SU-DHL-6 (cell line): Measurements from ENCODE around the gene NSMF.
"Not testable (repeated sequence)": the region's sequence is repeated elsewhere in the genome, so short reads cannot be mapped to it uniquely, and the experiment has no call there.

Source experiments
- H2AFZ ChIP-seq: fragments of 200-600 bp; sonication (generic); 2 replicates; pipeline ENCODE4 v1.6.1; 2014; ENCODE audit warnings: low read depth, mild to moderate bottlenecking, moderate library complexity, mixed read lengths, antibody characterized with exemption, low read length; ENCODE audit not compliant: severe bottlenecking
- H3F3A ChIP-seq: fragments of 200-600 bp; shearing (Covaris generic); 2 replicates; pipeline ENCODE4 v1.6.0; 2016; ENCODE audit warnings: antibody characterized with exemption, mild to moderate bottlenecking; ENCODE audit not compliant: insufficient read depth
- H3K27ac ChIP-seq: fragments of 200-600 bp; sonication (generic); 2 replicates; pipeline ENCODE4 v1.5.1; 2016; ENCODE audit warnings: low read depth, mild to moderate bottlenecking, low read length, moderate library complexity, mixed read lengths
- H3K27me3 ChIP-seq: fragments of 200-600 bp; sonication (generic), shearing (Covaris generic); 2 replicates; pipeline ENCODE4 v1.6.0; 2014; ENCODE audit warnings: mild to moderate bottlenecking, low read length
- H3K36me3 ChIP-seq: fragments of 200-600 bp; sonication (generic); 2 replicates; pipeline ENCODE4 v1.6.1; 2014; ENCODE audit warnings: mild to moderate bottlenecking, low read length, mixed read lengths
- H3K4me2 ChIP-seq: fragments of 300-600, 200-600 bp; shearing (Covaris generic), sonication (generic); 2 replicates; pipeline ENCODE4 v1.6.0; 2014; ENCODE audit warnings: low read length, low read depth, mild to moderate bottlenecking; ENCODE audit not compliant: poor library complexity, severe bottlenecking
- H3K4me3 ChIP-seq: fragments of 200-600 bp; sonication (generic); 2 replicates; pipeline ENCODE4 v1.5.1; 2014; ENCODE audit warnings: antibody characterized with exemption, low read length, mild to moderate bottlenecking, mixed read lengths; ENCODE audit not compliant: insufficient read depth, poor library complexity, severe bottlenecking
- H3K79me2 ChIP-seq: fragments of 200-600 bp; sonication (generic); 2 replicates; pipeline ENCODE4 v1.6.1; 2014; ENCODE audit warnings: mild to moderate bottlenecking, low read length, moderate library complexity; ENCODE audit not compliant: insufficient read depth
- H3K9ac ChIP-seq: fragments of 200-600 bp; sonication (generic); 2 replicates; pipeline ENCODE4 v1.7.0; 2014; ENCODE audit warnings: mild to moderate bottlenecking, low read length
- H3K9me2 ChIP-seq: fragments of 200-600 bp; sonication (generic); replicated peaks from 2 replicates; pipeline ENCODE4 v1.6.1; 2014; ENCODE audit warnings: low read length; ENCODE audit not compliant: insufficient read depth
- H3K9me3 ChIP-seq: fragments of 200-600 bp; sonication (generic); 2 replicates; pipeline ENCODE4 v1.6.1; 2014; ENCODE audit warnings: low read length, mixed read lengths; ENCODE audit not compliant: insufficient read depth
- H4K20me1 ChIP-seq: fragments of 200-600 bp; sonication (generic); 2 replicates; pipeline ENCODE4 v1.6.1; 2014; ENCODE audit warnings: low read depth, mild to moderate bottlenecking, antibody characterized with exemption, low read length, moderate library complexity, mixed read lengths
- EZH2phosphoT487 ChIP-seq: fragments of 200-600 bp; sonication (generic), shearing (Covaris generic); conservative IDR thresholded peaks from 2 replicates; pipeline ENCODE4 v1.6.1; 2018; ENCODE audit warnings: mild to moderate bottlenecking, antibody characterized with exemption, low read length, moderate library complexity, mixed read lengths
- TF ChIP-seq, protein P1 (sequence below): fragments of 200-600 bp; sonication (generic); IDR thresholded peaks from one replicate; pipeline ENCODE4 v1.5.1; 2017; ENCODE audit warnings: antibody characterized with exemption, mild to moderate bottlenecking, low read length, moderate library complexity; ENCODE audit not compliant: insufficient read depth, poor library complexity, severe bottlenecking

Gene NSMF

GRCh38 chr9:137467896-137468295 is 8.8 kb upstream of the NSMF start:
- Histone ChIP-seq H3K79me2 (no peaks in the 10 kb centered on the region), H3K27me3 (no peaks in the 10 kb centered on the region), H3K9me2 (no peaks in the 10 kb centered on the region), H4K20me1 (no peaks in the 10 kb centered on the region), H3F3A (no peaks in the 10 kb centered on the region; the same call in 1 of the 2 replicates), H3K36me3 (no peaks in the 10 kb centered on the region), H3K27ac (no peak overlapping the region), H3K9ac (no peak overlapping the region), H3K9me3 (no peaks in the 10 kb centered on the region; the same call in 1 of the 2 replicates), H3K4me2 (no peak overlapping the region), H3K4me3 (no peak overlapping the region), H2AFZ (no peak overlapping the region)
- no peak for TF ChIP-seq EZH2phosphoT487
- TF ChIP-seq, protein P1, sequence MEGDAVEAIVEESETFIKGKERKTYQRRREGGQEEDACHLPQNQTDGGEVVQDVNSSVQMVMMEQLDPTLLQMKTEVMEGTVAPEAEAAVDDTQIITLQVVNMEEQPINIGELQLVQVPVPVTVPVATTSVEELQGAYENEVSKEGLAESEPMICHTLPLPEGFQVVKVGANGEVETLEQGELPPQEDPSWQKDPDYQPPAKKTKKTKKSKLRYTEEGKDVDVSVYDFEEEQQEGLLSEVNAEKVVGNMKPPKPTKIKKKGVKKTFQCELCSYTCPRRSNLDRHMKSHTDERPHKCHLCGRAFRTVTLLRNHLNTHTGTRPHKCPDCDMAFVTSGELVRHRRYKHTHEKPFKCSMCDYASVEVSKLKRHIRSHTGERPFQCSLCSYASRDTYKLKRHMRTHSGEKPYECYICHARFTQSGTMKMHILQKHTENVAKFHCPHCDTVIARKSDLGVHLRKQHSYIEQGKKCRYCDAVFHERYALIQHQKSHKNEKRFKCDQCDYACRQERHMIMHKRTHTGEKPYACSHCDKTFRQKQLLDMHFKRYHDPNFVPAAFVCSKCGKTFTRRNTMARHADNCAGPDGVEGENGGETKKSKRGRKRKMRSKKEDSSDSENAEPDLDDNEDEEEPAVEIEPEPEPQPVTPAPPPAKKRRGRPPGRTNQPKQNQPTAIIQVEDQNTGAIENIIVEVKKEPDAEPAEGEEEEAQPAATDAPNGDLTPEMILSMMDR: no peak

GRCh38 chr9:137467161-137467581 is 8.0 kb upstream of the NSMF start:
- Histone ChIP-seq H4K20me1 (no peaks in the 10 kb centered on the region), H3K79me2 (no peaks in the 10 kb centered on the region), H3K4me3 (no peak overlapping the region), H2AFZ (no peak overlapping the region), H3K27ac (no peak overlapping the region), H3K27me3 (no peaks in the 10 kb centered on the region), H3K36me3 (no peaks in the 10 kb centered on the region), H3K4me2 (no peak overlapping the region), H3K9me2 (no peaks in the 10 kb centered on the region), H3K9ac (no peak overlapping the region), H3K9me3 (no peaks in the 10 kb centered on the region), H3F3A (no peaks in the 10 kb centered on the region; the same call in 1 of the 2 replicates)
- TF ChIP-seq EZH2phosphoT487: no peak

DNA sequence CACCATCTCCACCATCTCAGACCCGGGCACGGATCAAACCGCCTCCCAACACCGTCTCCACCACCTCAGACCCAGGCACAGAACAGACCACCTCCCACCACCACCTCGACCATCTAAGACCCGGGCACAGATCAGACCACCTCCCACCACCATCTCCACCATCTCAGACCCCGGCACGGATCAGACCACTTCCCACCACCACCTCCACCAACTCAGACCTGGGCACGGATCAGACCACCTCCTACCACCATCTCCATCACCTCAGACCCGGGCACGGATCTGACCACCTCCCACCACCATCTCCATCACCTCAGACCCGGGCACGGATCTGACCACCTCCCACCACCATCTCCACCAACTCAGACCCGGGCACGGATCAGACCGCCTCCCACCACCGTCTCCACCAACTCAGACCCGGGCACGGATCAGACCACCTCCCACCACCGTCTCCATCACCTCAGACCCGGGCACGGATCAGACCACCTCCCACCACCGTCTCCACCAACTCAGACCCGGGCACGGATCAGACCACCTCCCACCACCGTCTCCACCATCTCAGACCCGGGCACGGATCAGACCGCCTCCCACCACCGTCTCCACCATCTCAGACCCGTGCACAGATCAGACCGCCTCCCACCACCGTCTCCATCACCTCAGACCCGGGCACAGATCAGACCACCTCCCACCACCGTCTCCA is 7.4 kb upstream of the NSMF start:
- H3K27me3 ChIP-seq, H4K20me1 ChIP-seq, H3K4me3 ChIP-seq, H3K9me3 ChIP-seq, H3F3A ChIP-seq, H3K9me2 ChIP-seq, H3K4me2 ChIP-seq, H2AFZ ChIP-seq, H3K79me2 ChIP-seq, H3K27ac ChIP-seq, H3K9ac ChIP-seq, H3K36me3 ChIP-seq: not testable (repeated sequence)

GRCh38 chr9:137465720-137466388 is 6.7 kb upstream of the NSMF start:
- Histone ChIP-seq H3K9ac (no peak overlapping the region), H3F3A (no peaks in the 10 kb centered on the region; the same call in 1 of the 2 replicates), H3K27me3 (no peaks in the 10 kb centered on the region), H3K36me3 (no peaks in the 10 kb centered on the region), H3K9me2 (no peaks in the 10 kb centered on the region), H3K4me3 (no peak overlapping the region), H2AFZ (no peak overlapping the region), H3K79me2 (no peaks in the 10 kb centered on the region), H3K27ac (no peak overlapping the region), H4K20me1 (no peaks in the 10 kb centered on the region), H3K4me2 (no peak overlapping the region), H3K9me3 (no peaks in the 10 kb centered on the region)
- TF ChIP-seq, protein P1: no peak
- TF ChIP-seq EZH2phosphoT487: no peak
